Mucosa of descending colon (tissue), 3 donors: ENCODE data around the gene RHOBTB1. TPM values are rescaled to one million over a fixed set of nuclear protein-coding genes. Genes with fewer than 3 reads are reported as not detected.

ENCODE experiments used
- ATAC-seq: fragments of 200-7000 bp; cut with Tn5 transposase; one replicate; pipeline ENCODE4 v1.9.1; 2020; ENCODE audit warnings: mild to moderate bottlenecking, moderate library complexity
- DNase-seq, 3 donors: peaks; one replicate each; pipeline ENCODE4 v3.0.0-alpha.2; 2020
- H3K36me3 ChIP-seq: fragments of 200-600 bp; one replicate; pipeline ENCODE4 v1.8.0; 2021; ENCODE audit warnings: low read depth, mild to moderate bottlenecking
- H3K4me1 ChIP-seq: fragments of 200-600 bp; one replicate; pipeline ENCODE4 v1.8.0; 2021; ENCODE audit warnings: low read depth, mild to moderate bottlenecking
- H3K4me3 ChIP-seq: fragments of 200-600 bp; one replicate; pipeline ENCODE4 v1.8.0; 2021; ENCODE audit warnings: mild to moderate bottlenecking
- H3K9me3 ChIP-seq: fragments of 200-600 bp; one replicate; pipeline ENCODE4 v1.8.0; 2021; ENCODE audit warnings: mild to moderate bottlenecking
- CTCF ChIP-seq: fragments of 200-600 bp; IDR thresholded peaks from one replicate; pipeline ENCODE4 v1.8.0; 2022; ENCODE audit warnings: antibody characterized with exemption, mild to moderate bottlenecking
- intact Hi-C, 2 donors: fragments of 100-400 bp; cut with DNase I in 1 of 2; cut with micrococcal nuclease in 1 of 2; formaldehyde crosslinking; loops; one replicate each; pipeline versions ENCODE4 v1.11.0 to v1.11.1; 2022; cut with DNase I, micrococcal nuclease
- total RNA-seq, 3 donors: library from RNA; stranded (reverse); fragmentation: NEBNext Ultra II Directional in 2 of 3; extraction: Animal tissue kit (Norgen Biotek cat#: 25700) in 2 of 3; gene quantifications; one replicate each; pipeline versions ENCODE4 v1.2.1 to v1.2.4, GENCODE V29; 2021 to 2023
- donor health status: DM: no; HTN: no; CAD: no; lungs with moderate emphysema.
- donor health status: DM: no; HTN: no; CAD: no.
- donor health status: DM: no; HTN: yes; CAD: no.

RHOBTB1 gene
- total RNA-seq, 3 donors from 2014 or later, result 5.8 to 8.0 (median 6.9) TPM

- no peaks in the 10 kb centered on the region for H3K9me3 ChIP-seq
- ATAC-seq (no peak), DNase-seq (no peak)
- intact Hi-C loops, result no loop called here
- TF ChIP-seq CTCF, result no peak
- no peaks in the 10 kb centered on the region for H3K4me1 ChIP-seq
- no peaks in the 10 kb centered on the region for H3K36me3 ChIP-seq
- H3K4me3 ChIP-seq, result no peak overlapping the region
Measured at GRCh38 chr10:60823324-60823723, 120.7 kb downstream of the RHOBTB1 start.

GRCh38 chr10:60822809-60823208 is 121.2 kb downstream of the RHOBTB1 start:
- DNase-seq (no peak), ATAC-seq (no peak)
- no peaks in the 10 kb centered on the region for H3K9me3 ChIP-seq
- intact Hi-C loops, result no loop called here
- H3K4me3 ChIP-seq, result no peak overlapping the region
- H3K36me3 ChIP-seq, result no peaks in the 10 kb centered on the region
- no peak for TF ChIP-seq CTCF
- H3K4me1 ChIP-seq, result no peaks in the 10 kb centered on the region

GRCh38 chr10:60821656-60822055 is 122.3 kb downstream of the RHOBTB1 start:
- H3K4me1 ChIP-seq, result no peaks in the 10 kb centered on the region
- intact Hi-C loops, result no loop called here
- DNase-seq, result no peak
- no peaks in the 10 kb centered on the region for H3K9me3 ChIP-seq
- no peak for ATAC-seq
- no peak for TF ChIP-seq CTCF
- H3K36me3 ChIP-seq, result no peaks in the 10 kb centered on the region
- no peak overlapping the region for H3K4me3 ChIP-seq

GRCh38 chr10:60820093-60820754 is 123.8 kb downstream of the RHOBTB1 start:
- ATAC-seq (no peak), DNase-seq (no peak)
- intact Hi-C loops, result no loop called here

More at GRCh38 chr10:60820093-60820754, 123.8 kb downstream of the RHOBTB1 start:
- H3K36me3 ChIP-seq, result no peaks in the 10 kb centered on the region
- no peak for TF ChIP-seq CTCF
- H3K4me3 ChIP-seq, result no peak overlapping the region
- no peaks in the 10 kb centered on the region for H3K4me1 ChIP-seq
- no peaks in the 10 kb centered on the region for H3K9me3 ChIP-seq

Other genes with a start within 250 kb of the RHOBTB1 start
- gene CDK1, start 165.7 kb downstream of the RHOBTB1 start, total RNA-seq, result 10 to 100 TPM in 1 of 3 donors, 1 to 10 TPM in 2; 2.7 to 21.2 (median 6.6) TPM